ENCODE measurements around the gene CCL26.

CCL26 gene, protein sequence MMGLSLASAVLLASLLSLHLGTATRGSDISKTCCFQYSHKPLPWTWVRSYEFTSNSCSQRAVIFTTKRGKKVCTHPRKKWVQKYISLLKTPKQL

GRCh38 chr7:75772081-75773077, at the start of gene CCL26:
Gene CCL26 (minus strand): TSS chr7:75772211. CDS start chr7:75772176, 35 bp downstream.
- no peaks in the 10 kb centered on the region for H3K9me3 ChIP-seq (ENCODE audit: control insufficient read depth in 1 of 2, low read length in 2 of 2)
- no peak within 1 kb of the TSS for H3K9ac ChIP-seq (ENCODE audit: low read depth in 1 of 2, low read length in 2 of 2)
- H3K27me3 ChIP-seq (ENCODE audit: control insufficient read depth in 1 of 2, insufficient read depth in 2 of 2, low read length in 2 of 2), result no peaks in the 10 kb centered on the region
- H3K4me3 ChIP-seq (ENCODE audit: low read depth in 1 of 2, low read length in 2 of 2), result no peak within 1 kb of the TSS
- H3K36me3 ChIP-seq (ENCODE audit: control insufficient read depth in 1 of 2, insufficient read depth in 2 of 2, low read length in 2 of 2), result no peaks in the 10 kb centered on the region
- H3K4me1 ChIP-seq (ENCODE audit: control insufficient read depth in 1 of 2, insufficient read depth in 2 of 2, low read length in 2 of 2), result peaks cover 0 to 5% of the 10 kb centered on the region in 2 donors
- H3K27ac ChIP-seq (ENCODE audit: low read depth, low read length), result no peak within 1 kb of the TSS

- H3K9me3 ChIP-seq (ENCODE audit: control insufficient read depth in 1 of 2, low read length in 2 of 2), result no peaks in the 10 kb centered on the region
- H3K27ac ChIP-seq (ENCODE audit: low read depth, low read length), result no peak overlapping the region
- H3K9ac ChIP-seq (ENCODE audit: low read depth in 1 of 2, low read length in 2 of 2), result no peak overlapping the region
- peaks cover 0 to 16% of the 10 kb centered on the region in 2 donors for H3K4me1 ChIP-seq (ENCODE audit: control insufficient read depth in 1 of 2, insufficient read depth in 2 of 2, low read length in 2 of 2)
- no peak overlapping the region for H3K4me3 ChIP-seq (ENCODE audit: low read depth in 1 of 2, low read length in 2 of 2)
- no peaks in the 10 kb centered on the region for H3K27me3 ChIP-seq (ENCODE audit: control insufficient read depth in 1 of 2, insufficient read depth in 2 of 2, low read length in 2 of 2)
- no peaks in the 10 kb centered on the region for H3K36me3 ChIP-seq (ENCODE audit: control insufficient read depth in 1 of 2, insufficient read depth in 2 of 2, low read length in 2 of 2)
Measured at GRCh38 chr7:75820688-75821087, 48.7 kb upstream of the CCL26 start.

DNA sequence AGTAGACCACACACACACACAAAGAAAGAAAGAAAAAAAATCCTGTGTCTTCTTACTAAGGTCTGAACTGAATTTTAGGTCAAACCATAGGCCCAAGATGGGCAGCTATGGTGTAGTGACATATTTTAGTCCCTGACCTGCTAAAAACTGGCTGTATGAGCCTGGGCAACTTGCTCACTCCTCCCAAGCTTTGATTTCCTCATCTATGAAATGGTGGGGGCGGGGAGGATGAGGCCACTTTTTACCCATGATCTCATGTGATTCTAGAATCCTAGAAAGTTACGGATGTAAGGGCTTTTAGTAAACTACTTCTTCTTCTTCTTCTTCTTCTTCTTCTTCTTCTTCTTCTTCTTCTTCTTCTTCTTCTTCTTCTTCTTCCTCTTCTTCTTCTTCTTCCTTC, 47.7 kb upstream of the CCL26 start:
- Histone ChIP-seq H3K9ac (ENCODE audit: low read depth in 1 of 2, low read length in 2 of 2) (no peak overlapping the region), H3K4me3 (ENCODE audit: low read depth in 1 of 2, low read length in 2 of 2) (no peak overlapping the region), H3K27me3 (ENCODE audit: control insufficient read depth in 1 of 2, insufficient read depth in 2 of 2, low read length in 2 of 2) (no peaks in the 10 kb centered on the region), H3K9me3 (ENCODE audit: control insufficient read depth in 1 of 2, low read length in 2 of 2) (no peaks in the 10 kb centered on the region), H3K36me3 (ENCODE audit: control insufficient read depth in 1 of 2, insufficient read depth in 2 of 2, low read length in 2 of 2) (no peaks in the 10 kb centered on the region), H3K4me1 (ENCODE audit: control insufficient read depth in 1 of 2, insufficient read depth in 2 of 2, low read length in 2 of 2) (peaks cover 0 to 17% of the 10 kb centered on the region in 2 donors), H3K27ac (ENCODE audit: low read depth, low read length) (no peak overlapping the region)

DNA sequence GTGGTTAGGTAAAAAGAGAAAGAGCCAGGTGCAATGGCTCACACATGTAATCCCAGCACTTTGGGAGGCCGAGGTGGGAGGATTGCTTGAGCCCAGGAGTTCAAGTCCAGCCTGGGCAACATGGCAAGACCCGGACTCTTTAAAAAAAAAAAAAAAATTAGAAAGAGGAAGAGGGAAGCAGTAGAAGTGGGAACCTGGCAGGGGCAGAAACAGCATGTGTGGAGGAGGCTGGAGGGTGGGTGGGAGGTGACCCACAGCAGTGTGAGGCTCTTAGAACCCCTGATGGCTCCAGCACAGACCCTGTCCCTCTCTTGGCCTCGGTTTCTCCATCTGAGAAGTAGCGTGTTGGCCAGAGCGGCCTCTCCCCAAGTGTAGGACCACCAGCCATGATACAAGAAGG, 46.5 kb upstream of the CCL26 start:
- peaks cover 0 to 16% of the 10 kb centered on the region in 2 donors for H3K4me1 ChIP-seq (ENCODE audit: control insufficient read depth in 1 of 2, insufficient read depth in 2 of 2, low read length in 2 of 2)
- no peaks in the 10 kb centered on the region for H3K36me3 ChIP-seq (ENCODE audit: control insufficient read depth in 1 of 2, insufficient read depth in 2 of 2, low read length in 2 of 2)
- H3K27me3 ChIP-seq (ENCODE audit: control insufficient read depth in 1 of 2, insufficient read depth in 2 of 2, low read length in 2 of 2), result no peaks in the 10 kb centered on the region
- H3K9ac ChIP-seq (ENCODE audit: low read depth in 1 of 2, low read length in 2 of 2), result no peak overlapping the region
- no peaks in the 10 kb centered on the region for H3K9me3 ChIP-seq (ENCODE audit: control insufficient read depth in 1 of 2, low read length in 2 of 2)
- no peak overlapping the region for H3K27ac ChIP-seq (ENCODE audit: low read depth, low read length)
- H3K4me3 ChIP-seq (ENCODE audit: low read depth in 1 of 2, low read length in 2 of 2), result no peak overlapping the region

DNA sequence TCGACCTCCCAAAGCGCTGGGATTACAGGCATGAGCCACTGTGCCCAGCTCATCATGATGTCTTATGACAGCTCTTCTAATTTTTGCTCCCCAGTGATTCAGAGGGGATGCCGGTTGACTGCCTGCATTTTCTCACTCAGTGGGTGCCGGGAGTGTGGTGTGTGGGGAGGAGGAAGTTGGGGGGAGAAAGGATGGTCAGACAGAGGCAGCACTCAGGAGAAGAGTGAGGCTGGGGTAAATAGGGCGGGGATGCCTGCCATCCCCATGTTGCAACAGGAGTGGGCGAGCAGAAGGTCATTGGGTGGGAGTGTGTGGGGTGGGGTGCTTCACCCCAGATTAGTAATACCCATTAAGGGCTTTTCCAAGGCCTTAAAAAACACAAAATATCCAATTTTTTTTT, 45.1 kb upstream of the CCL26 start:
- Histone ChIP-seq H3K4me3 (ENCODE audit: low read depth in 1 of 2, low read length in 2 of 2) (no peak overlapping the region), H3K27me3 (ENCODE audit: control insufficient read depth in 1 of 2, insufficient read depth in 2 of 2, low read length in 2 of 2) (no peaks in the 10 kb centered on the region), H3K9ac (ENCODE audit: low read depth in 1 of 2, low read length in 2 of 2) (no peak overlapping the region), H3K9me3 (ENCODE audit: control insufficient read depth in 1 of 2, low read length in 2 of 2) (no peaks in the 10 kb centered on the region), H3K27ac (ENCODE audit: low read depth, low read length) (no peak overlapping the region), H3K4me1 (ENCODE audit: control insufficient read depth in 1 of 2, insufficient read depth in 2 of 2, low read length in 2 of 2) (peaks cover 0 to 8% of the 10 kb centered on the region in 2 donors), H3K36me3 (ENCODE audit: control insufficient read depth in 1 of 2, insufficient read depth in 2 of 2, low read length in 2 of 2) (no peaks in the 10 kb centered on the region)

GRCh38 chr7:75815418-75816064, 43.5 kb upstream of the CCL26 start:
- H3K36me3 ChIP-seq (ENCODE audit: control insufficient read depth in 1 of 2, insufficient read depth in 2 of 2, low read length in 2 of 2), result no peaks in the 10 kb centered on the region
- H3K9ac ChIP-seq (ENCODE audit: low read depth in 1 of 2, low read length in 2 of 2), result no peak overlapping the region
- no peaks in the 10 kb centered on the region for H3K9me3 ChIP-seq (ENCODE audit: control insufficient read depth in 1 of 2, low read length in 2 of 2)
- peak overlapping the region in 1 of 2 donors; percentile 9 for H3K4me3 ChIP-seq (ENCODE audit: low read depth in 1 of 2, low read length in 2 of 2)
- no peak overlapping the region for H3K27ac ChIP-seq (ENCODE audit: low read depth, low read length)
- H3K4me1 ChIP-seq (ENCODE audit: control insufficient read depth in 1 of 2, insufficient read depth in 2 of 2, low read length in 2 of 2), result peaks cover 0 to 7% of the 10 kb centered on the region in 2 donors
- no peaks in the 10 kb centered on the region for H3K27me3 ChIP-seq (ENCODE audit: control insufficient read depth in 1 of 2, insufficient read depth in 2 of 2, low read length in 2 of 2)

DNA sequence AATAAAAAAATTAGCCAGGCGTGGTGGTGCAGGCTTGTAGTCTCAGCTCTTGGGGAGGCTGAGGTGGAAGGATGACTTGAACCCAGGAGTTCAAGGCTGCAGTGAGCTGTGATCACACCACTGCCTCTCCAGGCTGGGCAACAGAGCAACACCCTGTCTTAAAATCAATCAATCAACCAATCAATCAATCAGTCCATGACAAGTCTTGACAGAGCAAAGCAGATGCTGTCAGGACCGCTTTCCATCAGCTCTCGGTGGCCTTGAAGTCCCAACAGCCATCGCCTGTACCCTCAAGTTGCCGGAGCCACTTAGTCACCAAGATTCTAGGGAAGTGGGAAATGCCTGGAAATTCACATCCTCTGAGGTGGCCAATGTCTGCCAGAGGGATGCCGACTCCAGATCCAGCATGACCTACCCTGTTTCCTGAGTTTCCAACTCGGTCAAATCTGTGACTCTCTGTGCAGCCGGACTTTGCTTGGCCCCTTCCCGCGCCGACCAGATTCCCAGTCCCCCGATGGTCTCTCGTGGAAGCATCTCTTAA, 42.5 kb upstream of the CCL26 start:
- H3K36me3 ChIP-seq (ENCODE audit: control insufficient read depth in 1 of 2, insufficient read depth in 2 of 2, low read length in 2 of 2), result no peaks in the 10 kb centered on the region
- H3K4me3 ChIP-seq (ENCODE audit: low read depth in 1 of 2, low read length in 2 of 2), result no peak overlapping the region
- H3K27me3 ChIP-seq (ENCODE audit: control insufficient read depth in 1 of 2, insufficient read depth in 2 of 2, low read length in 2 of 2), result no peaks in the 10 kb centered on the region
- H3K4me1 ChIP-seq (ENCODE audit: control insufficient read depth in 1 of 2, insufficient read depth in 2 of 2, low read length in 2 of 2), result peaks cover 0 to 7% of the 10 kb centered on the region in 2 donors
- no peaks in the 10 kb centered on the region for H3K9me3 ChIP-seq (ENCODE audit: control insufficient read depth in 1 of 2, low read length in 2 of 2)
- no peak overlapping the region for H3K9ac ChIP-seq (ENCODE audit: low read depth in 1 of 2, low read length in 2 of 2)
- H3K27ac ChIP-seq (ENCODE audit: low read depth, low read length), result no peak overlapping the region

DNA sequence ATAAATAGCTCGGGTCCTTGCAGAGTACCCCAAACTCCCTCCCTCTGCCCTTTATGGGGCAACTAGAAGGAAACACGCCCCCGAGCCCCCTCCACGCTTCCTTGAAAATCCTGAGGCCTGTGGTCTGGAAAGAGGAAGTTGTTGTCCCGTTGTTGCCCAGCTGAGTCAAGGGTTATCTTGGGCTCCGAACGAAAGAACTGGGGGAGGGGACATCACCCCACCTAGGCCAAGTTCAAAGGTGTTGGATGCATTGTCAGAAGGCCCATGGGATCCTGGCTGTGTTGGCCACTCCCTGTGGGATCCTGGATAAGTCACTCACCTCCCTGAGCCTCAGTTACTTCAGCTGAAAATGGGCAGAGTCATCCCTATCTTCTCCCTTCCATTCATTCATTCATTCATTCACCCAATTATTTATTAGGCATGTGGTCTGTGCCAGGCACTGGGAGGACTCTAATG, 41.8 kb upstream of the CCL26 start, which contains the start of gene CCL24:
CCL24 (minus strand) TSS at position 26 of the 456 bp plus-strand sequence. CDS start 91 bp downstream, outside the sequence.
- H3K9me3 ChIP-seq (ENCODE audit: control insufficient read depth in 1 of 2, low read length in 2 of 2), result no peaks in the 10 kb centered on the region
- no peaks in the 10 kb centered on the region for H3K36me3 ChIP-seq (ENCODE audit: control insufficient read depth in 1 of 2, insufficient read depth in 2 of 2, low read length in 2 of 2)
- no peak within 1 kb of the TSS for H3K27ac ChIP-seq (ENCODE audit: low read depth, low read length)
- H3K4me1 ChIP-seq (ENCODE audit: control insufficient read depth in 1 of 2, insufficient read depth in 2 of 2, low read length in 2 of 2), result peaks cover 0 to 7% of the 10 kb centered on the region in 2 donors
- H3K9ac ChIP-seq (ENCODE audit: low read depth in 1 of 2, low read length in 2 of 2), result no peak within 1 kb of the TSS
- H3K27me3 ChIP-seq (ENCODE audit: control insufficient read depth in 1 of 2, insufficient read depth in 2 of 2, low read length in 2 of 2), result no peaks in the 10 kb centered on the region
- H3K4me3 ChIP-seq (ENCODE audit: low read depth in 1 of 2, low read length in 2 of 2), result peak within 1 kb of the TSS in 1 of 2 donors; percentile 36

- no peaks in the 10 kb centered on the region for H3K9me3 ChIP-seq (ENCODE audit: control insufficient read depth in 1 of 2, low read length in 2 of 2)
- no peak overlapping the region for H3K27ac ChIP-seq (ENCODE audit: low read depth, low read length)
- peaks cover 0 to 7% of the 10 kb centered on the region in 2 donors for H3K4me1 ChIP-seq (ENCODE audit: control insufficient read depth in 1 of 2, insufficient read depth in 2 of 2, low read length in 2 of 2)
- no peaks in the 10 kb centered on the region for H3K27me3 ChIP-seq (ENCODE audit: control insufficient read depth in 1 of 2, insufficient read depth in 2 of 2, low read length in 2 of 2)
- H3K36me3 ChIP-seq (ENCODE audit: control insufficient read depth in 1 of 2, insufficient read depth in 2 of 2, low read length in 2 of 2), result no peaks in the 10 kb centered on the region
- peak overlapping the region in 1 of 2 donors; percentile 36 for H3K4me3 ChIP-seq (ENCODE audit: low read depth in 1 of 2, low read length in 2 of 2)
- H3K9ac ChIP-seq (ENCODE audit: low read depth in 1 of 2, low read length in 2 of 2), result no peak overlapping the region
Measured at GRCh38 chr7:75813084-75813483, 41.1 kb upstream of the CCL26 start.

Data from duodenal mucosa (tissue), 2 donors.